ENCODE data around the gene CYB5R4. TPM values are rescaled to one million over a fixed set of nuclear protein-coding genes. Genes with fewer than 3 reads are reported as not detected.

Gene CYB5R4
- polyA plus RNA-seq, 1 donor from 2014 or later: 18.0 TPM

- H3K9me3 ChIP-seq (ENCODE audit: low read length): no peaks in the 10 kb centered on the region
- no peak overlapping the region for H3K9ac ChIP-seq (ENCODE audit: low read length)
- no peaks in the 10 kb centered on the region for H3K79me2 ChIP-seq (replicated peaks; ENCODE audit: insufficient read depth, low read length)
- TF ChIP-seq RAD21 (conservative IDR thresholded peaks at IDR 0.05): no peak
- TF ChIP-seq MXI1 (conservative IDR thresholded peaks at IDR 0.05; ENCODE audit: poor library complexity, severe bottlenecking): no peak
- no peak for TF ChIP-seq EZH2 (IDR thresholded peaks at IDR 0.05; ENCODE audit: borderline replicate concordance, insufficient read depth, low read length, poor library complexity, severe bottlenecking)
- no peak for TF ChIP-seq CTCF (IDR thresholded peaks at IDR 0.05; ENCODE audit: poor library complexity, severe bottlenecking)
- TF ChIP-seq EP300 (conservative IDR thresholded peaks at IDR 0.05; ENCODE audit: poor library complexity, severe bottlenecking): no peak
- no peak for TF ChIP-seq REST (IDR thresholded peaks at IDR 0.05; ENCODE audit: borderline replicate concordance)
- TF ChIP-seq POLR2AphosphoS5 (IDR thresholded peaks at IDR 0.05): no peak
- no peak for TF ChIP-seq TAF1 (IDR thresholded peaks at IDR 0.05; ENCODE audit: low read depth)
- no peak for TF ChIP-seq SMC3 (conservative IDR thresholded peaks at IDR 0.05; ENCODE audit: poor library complexity)
- H3K4me3 ChIP-seq (ENCODE audit: low read length): peak overlapping the region; percentile 1
- no peaks in the 10 kb centered on the region for H3K36me3 ChIP-seq (ENCODE audit: insufficient read depth, low read length)
- H3K4me2 ChIP-seq (ENCODE audit: low read length): no peak overlapping the region
- H4K20me1 ChIP-seq (ENCODE audit: insufficient read depth): no peaks in the 10 kb centered on the region
- H2AFZ ChIP-seq (ENCODE audit: low read depth, low read length): no peak overlapping the region
- H3K27me3 ChIP-seq (ENCODE audit: insufficient read depth, low read depth, low read length): no peaks in the 10 kb centered on the region
- H3F3A ChIP-seq (ENCODE audit: insufficient read depth, low read length, poor library complexity, severe bottlenecking): no peaks in the 10 kb centered on the region
- H3K27ac ChIP-seq (ENCODE audit: low read length): no peak overlapping the region
- no peaks in the 10 kb centered on the region for H3K9me2 ChIP-seq (ENCODE audit: insufficient read depth, low read length)
These were observed 143.6 kb downstream of the CYB5R4 start for GRCh38 chr6:84003131-84003530.

- H4K20me1 ChIP-seq (ENCODE audit: insufficient read depth): no peaks in the 10 kb centered on the region
- no peaks in the 10 kb centered on the region for H3K27me3 ChIP-seq (ENCODE audit: insufficient read depth, low read depth, low read length)
- no peaks in the 10 kb centered on the region for H3K9me2 ChIP-seq (ENCODE audit: insufficient read depth, low read length)
- H2AFZ ChIP-seq (ENCODE audit: low read depth, low read length): no peak overlapping the region
- H3K9ac ChIP-seq (ENCODE audit: low read length): no peak overlapping the region
- H3F3A ChIP-seq (ENCODE audit: insufficient read depth, low read length, poor library complexity, severe bottlenecking): no peaks in the 10 kb centered on the region
- H3K79me2 ChIP-seq (replicated peaks; ENCODE audit: insufficient read depth, low read length): no peaks in the 10 kb centered on the region
- no peak overlapping the region for H3K27ac ChIP-seq (ENCODE audit: low read length)
- no peak overlapping the region for H3K4me2 ChIP-seq (ENCODE audit: low read length)
- TF ChIP-seq REST (IDR thresholded peaks at IDR 0.05; ENCODE audit: borderline replicate concordance): no peak
- TF ChIP-seq CTCF (IDR thresholded peaks at IDR 0.05; ENCODE audit: poor library complexity, severe bottlenecking): no peak
- no peak for TF ChIP-seq TAF1 (IDR thresholded peaks at IDR 0.05; ENCODE audit: low read depth)
- no peak for TF ChIP-seq RAD21 (conservative IDR thresholded peaks at IDR 0.05)
- no peak for TF ChIP-seq MXI1 (conservative IDR thresholded peaks at IDR 0.05; ENCODE audit: poor library complexity, severe bottlenecking)
- TF ChIP-seq EZH2 (IDR thresholded peaks at IDR 0.05; ENCODE audit: borderline replicate concordance, insufficient read depth, low read length, poor library complexity, severe bottlenecking): no peak
- TF ChIP-seq EP300 (conservative IDR thresholded peaks at IDR 0.05; ENCODE audit: poor library complexity, severe bottlenecking): no peak
- no peak for TF ChIP-seq SMC3 (conservative IDR thresholded peaks at IDR 0.05; ENCODE audit: poor library complexity)
- TF ChIP-seq POLR2AphosphoS5 (IDR thresholded peaks at IDR 0.05): no peak
- no peaks in the 10 kb centered on the region for H3K36me3 ChIP-seq (ENCODE audit: insufficient read depth, low read length)
- H3K4me3 ChIP-seq (ENCODE audit: low read length): peak overlapping the region; percentile 1
- H3K9me3 ChIP-seq (ENCODE audit: low read length): no peaks in the 10 kb centered on the region
These were observed 144.2 kb downstream of the CYB5R4 start for GRCh38 chr6:84003654-84004053.
